Stimulated activated CD8-positive, alpha-beta memory T cell treated with anti-CD3 and anti-CD28 coated beads, Interleukin-15, amount 100 ng/mL, for 4 hours (primary cell): ENCODE measurements around the gene ARIH2.
"Not testable (repeated sequence)": the region's sequence is repeated elsewhere in the genome, so short reads cannot be mapped to it uniquely, and the experiment has no call there.

ENCODE experiments used
- DNase-seq, 2 donors: peaks; one replicate each; pipeline ENCODE4 v3.0.0-alpha.2; 2020; ENCODE audit warnings: low read depth in 2 of 2

ARIH2 gene

DNA sequence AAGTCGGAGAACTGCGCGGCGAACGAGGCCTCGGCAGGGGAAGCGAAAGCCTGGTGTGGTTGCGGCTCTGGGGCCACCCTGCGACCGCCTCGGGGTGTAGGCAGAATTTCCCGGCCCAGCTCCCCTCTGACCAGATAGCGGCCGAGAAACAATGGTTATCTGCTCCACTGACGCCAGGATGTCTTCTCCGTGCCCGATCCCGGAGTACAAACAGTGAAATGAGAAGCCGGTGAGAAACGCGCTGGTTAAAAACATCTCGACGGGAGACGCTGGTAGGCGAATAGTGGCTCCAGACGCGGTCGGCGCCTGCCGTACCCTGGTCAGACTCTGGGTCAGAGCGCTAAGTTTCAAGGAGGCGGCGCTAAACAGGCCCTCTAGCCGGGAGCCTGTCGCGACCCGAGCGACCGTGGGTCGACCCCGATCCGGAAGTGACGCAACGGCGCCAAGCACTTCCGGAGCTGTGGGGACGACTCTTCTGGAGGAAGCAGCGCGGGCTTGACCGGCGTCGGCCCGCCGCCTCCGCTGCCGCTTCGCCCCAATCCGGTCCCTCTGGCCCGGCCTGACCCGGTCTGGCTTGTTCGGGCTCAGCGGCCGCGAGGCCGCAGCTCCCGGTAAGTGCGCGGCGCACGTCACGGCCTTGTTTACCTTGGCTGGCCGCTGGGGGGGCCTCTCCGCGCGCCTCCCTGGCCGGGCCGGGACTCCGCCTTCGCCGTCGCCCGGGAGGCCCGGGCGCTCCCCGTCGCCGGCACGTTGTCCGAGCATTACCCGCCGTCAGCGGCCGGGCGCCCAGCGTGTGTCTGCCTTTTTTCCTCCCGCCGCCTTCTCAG, at the start of gene ARIH2:
Gene ARIH2, plus strand, starts transcription at position 455 of the 827 bp plus-strand sequence. CDS start 8,717 bp downstream, outside the sequence.
- peak; percentile 70 to 82 for DNase-seq

DNA sequence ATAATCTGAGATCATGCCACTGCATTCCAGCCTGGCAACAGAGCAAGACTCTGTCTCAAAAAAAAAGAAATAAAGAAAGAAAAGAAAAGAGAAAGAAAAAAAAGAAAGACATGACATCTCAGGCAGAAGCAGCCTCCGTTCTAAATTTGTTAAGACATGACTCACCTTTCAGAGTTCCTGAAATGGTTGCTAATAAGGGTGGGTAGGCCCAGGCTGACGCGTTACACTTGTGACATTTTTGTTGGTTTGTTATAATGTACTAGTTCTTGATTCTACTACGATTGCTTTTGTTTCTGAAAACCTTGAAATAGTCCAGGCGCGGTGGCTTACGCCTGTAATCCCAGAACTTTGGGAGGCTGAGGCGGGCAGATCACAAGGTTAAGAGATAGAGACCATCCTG, 41.0 kb upstream of the ARIH2 start:
- no peak for DNase-seq

DNA sequence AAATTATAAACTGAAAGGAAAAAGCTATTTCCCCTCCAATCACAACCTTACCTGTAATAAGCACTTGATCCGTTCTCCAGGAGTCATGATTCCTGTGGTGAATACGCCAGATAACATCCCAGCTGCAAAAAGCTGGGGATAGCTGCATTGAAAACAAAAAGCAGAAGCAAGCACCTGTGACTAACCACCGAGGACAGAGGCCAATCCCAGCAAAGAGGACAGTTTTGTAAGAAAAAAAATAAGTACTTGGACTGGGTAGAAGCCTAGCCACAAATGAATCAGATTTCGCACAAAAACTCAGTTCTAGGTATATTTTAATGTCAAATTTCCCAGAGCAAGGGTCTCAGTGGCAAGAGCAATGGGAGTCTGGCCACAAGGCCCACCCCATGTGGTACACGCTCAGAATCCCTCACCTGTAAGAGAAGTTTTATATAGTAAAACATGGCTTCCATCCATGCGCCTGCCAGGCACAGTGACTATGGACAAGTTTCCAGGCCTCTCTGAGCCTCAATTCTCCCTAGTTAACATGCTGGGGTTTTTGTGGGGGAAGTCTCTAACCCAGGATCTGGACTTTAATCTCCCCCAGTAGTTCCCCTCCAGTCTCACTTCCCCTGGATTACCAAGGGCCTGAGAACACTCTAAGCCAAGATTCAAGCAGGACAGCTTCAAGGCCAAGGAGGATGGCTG, 39.2 kb upstream of the ARIH2 start:
- no peak for DNase-seq

DNA sequence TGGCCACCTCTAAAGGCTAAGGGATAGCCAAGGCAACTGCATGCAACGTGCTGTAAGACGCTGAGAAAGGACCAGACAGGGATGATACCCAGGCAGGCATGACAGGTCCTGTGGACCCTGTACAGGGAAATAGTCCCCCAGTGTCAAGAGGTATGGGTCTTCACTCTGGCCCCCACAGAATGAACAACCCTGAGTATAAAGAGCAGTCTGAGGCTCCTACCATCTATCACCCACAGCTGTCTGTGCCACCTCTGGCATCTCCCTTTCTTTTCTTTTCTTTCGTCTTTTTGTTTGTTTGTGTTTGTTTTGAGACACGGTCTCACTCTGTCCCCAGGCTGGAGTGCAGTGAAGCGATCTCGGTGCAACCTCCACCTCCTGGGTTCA, 38.7 kb upstream of the ARIH2 start:
- no peak for DNase-seq

DNA sequence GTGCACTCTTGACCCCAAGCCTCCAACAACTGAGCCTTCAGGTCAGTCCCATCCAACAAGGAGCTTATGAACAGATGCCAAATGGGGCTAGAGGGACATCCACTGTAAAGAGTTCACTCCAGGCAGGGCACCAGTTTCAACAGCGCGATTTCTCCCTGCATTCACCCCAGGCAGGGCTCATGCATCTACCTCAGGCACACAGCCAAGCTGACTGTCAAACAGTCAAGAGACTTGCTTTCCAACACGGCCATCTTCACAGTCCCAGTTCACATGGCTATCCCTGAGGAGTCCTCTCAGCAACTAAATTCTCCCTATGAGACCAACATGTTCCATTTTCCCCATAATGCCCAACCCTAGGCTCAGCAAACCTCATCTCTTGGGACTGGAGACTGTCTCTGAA, 37.6 kb upstream of the ARIH2 start:
- no peak for DNase-seq

DNA sequence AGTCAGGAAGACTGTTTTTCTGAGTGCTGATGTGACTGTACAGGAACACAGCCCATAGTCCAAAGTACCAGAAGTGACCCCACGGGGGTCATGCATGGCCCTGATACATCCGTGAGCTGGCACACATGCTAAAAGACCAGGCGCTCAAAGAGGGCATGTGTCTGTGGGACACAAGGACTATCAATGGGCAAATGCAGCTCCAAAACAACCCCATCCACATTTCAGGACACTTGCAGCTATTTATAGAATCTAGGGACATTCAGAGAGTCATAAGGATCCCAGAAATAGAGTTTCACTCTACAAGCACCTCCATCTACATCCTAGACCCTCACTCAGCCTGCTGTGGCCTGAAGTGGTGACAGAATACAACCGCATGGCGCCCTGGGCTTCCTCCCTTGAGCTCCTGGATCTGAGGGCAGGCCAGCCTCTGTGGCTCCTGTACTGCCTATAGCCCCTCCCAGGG, 37.0 kb upstream of the ARIH2 start:
- DNase-seq, result no peak

DNA sequence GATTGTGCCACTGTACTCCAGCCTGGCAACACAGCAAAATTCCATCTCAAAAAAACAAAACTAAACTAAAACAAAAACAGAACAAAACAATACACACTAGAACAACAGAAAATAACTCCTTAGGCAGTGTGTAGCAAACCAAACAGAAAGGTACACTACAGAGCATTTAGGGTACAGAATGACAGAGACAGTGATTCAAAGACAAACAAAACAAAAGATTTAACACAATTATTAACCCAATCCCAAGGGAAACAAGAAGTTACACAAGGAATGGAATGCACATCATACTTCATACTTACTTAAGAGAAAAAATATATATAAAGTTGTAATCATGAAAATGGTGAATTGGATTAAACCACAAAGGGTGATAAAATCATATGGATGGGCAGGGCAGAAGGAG, 32.9 kb upstream of the ARIH2 start:
- DNase-seq, result no peak

DNA sequence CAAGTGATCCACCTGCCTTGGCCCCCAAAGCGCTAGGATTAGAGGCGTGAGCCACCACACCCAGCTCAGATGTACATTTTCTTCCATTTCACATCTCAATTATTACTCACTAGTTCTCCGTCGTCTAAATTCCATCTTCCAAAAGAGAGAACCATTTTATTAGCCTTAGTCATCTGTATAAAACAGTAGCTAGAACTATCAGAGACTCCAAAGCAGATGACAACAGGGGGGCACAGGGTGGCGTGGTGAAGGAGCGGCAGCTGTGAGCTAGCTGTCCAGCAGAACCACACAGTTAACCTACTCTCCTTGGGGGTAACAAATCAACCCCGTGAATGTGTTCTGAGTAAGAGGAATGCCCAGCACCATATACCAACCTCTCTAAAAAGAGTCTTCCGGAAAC, 27.0 kb upstream of the ARIH2 start:
- no peak for DNase-seq

DNA sequence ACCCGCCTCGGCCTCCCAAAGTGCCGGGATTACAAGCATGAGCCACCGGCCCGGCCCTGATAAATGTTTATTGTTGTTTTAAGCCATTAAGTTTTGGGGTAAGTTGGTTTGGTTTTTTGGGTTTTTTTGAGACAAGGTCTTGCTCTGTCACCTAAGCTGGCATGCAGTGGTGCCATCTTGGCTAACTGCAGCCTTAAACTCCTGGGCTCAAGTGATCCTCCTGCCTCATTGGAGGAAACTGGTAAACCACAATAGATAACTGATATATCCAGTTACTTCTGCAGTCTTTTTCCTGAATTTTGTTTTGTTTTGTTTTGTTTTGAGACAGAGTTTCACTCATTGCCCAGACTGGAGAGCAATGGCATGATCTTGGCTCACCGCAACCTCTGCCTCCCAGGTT, 24.1 kb upstream of the ARIH2 start:
- no peak for DNase-seq

DNA sequence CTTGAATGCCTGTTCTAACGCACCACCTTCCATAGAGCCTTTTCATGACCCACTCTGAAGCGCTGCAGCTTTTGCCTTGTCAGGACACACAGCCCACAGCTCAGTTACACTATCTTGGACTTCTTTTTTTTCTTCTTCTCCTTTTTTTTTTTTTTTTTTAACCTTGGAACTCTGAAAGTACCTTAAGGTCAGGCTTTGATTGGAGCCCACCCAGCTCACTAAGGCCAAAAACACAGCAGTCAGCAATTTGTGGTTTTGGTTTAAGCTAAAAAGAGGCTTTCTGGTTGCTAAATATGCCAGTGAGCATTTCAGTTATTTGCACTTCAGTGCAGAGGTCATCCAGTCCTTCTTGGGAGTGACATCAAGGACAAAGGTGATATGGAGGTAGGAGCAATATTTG, 21.7 kb upstream of the ARIH2 start:
- no peak for DNase-seq

DNA sequence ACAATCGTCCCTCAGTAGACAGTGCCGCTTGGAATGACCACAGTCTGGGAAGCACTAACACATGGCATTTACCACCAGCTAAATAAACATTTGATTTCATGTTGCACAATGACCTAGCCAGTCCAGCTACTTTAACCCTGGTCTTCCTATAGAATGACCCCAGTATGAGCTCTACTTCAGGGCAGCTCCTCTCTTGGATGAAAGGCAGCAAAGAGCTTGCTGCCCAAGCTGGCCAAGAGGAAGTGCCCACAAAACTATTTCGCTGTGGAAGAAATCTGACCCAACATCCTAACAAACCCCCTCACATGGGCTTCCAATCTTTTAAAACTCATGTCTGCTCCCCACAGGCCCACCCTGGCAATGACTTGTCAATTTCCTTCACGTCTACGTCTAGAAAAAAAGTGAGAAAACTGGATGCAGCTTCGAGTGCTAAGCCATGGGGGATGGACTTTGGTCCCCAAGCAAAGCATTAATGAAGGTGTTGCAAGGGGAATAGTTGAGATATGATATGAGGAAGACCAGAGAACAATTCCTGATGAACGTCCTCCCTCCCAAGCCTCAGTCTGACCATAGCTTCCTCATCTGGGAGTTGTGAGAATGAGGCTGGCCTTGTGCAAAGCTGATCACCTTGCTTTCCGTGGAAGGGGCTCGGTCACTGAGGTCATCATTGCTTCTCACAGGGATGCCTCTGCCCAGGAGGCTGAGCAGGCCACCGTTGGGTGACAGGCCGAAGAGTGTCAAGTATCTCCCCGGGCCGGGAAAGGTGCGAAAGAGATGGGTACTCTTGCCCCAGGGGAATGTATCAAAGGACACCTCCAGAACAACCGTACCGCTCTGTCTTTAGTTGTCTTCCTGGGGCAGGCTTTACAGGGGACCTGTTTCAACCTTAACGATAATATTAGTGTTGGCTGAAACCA, 20.9 kb upstream of the ARIH2 start:
- DNase-seq, result no peak

DNA sequence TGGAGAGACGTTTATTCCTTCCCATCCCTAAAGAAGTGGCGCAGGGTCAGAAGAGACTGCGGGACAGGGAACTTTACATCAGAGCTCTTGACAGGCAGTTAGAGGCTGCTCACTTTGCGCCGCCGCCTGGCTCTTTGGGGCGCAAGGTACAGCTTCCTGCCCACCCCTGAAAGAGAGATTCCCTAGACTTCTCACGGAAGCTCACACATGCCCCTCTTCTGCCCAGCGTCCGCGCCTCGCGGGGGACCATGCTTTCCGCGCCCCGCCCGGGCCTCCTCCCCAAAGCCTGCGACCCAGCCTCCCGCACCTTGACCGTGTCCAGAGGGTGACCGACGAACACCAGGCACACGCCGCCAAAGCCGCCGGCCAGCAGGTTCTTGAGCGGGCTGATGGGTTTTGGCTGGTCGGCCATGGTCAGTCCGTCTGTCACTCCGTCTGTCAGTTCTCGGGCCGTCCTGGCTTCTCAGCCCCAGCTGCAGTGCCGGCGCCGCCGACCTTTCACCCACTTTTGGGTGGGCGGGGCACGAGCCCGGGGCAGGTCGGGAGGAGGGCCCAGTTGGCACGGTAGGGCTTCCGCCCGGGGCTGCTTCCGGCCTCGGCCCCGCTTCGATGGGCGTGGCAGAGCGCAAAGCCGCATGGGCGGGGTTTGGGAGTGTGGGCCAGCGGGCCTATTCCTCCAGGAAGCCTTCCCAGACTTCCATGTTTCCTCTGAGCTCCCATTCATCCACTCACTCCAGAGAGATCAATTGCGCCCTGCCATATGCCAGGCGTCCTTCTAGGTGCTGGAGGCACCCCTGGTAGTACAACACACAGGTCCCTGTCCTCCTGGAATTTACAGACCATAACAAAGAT, 20.0 kb upstream of the ARIH2 start, which contains the start of gene SLC25A20:
Gene SLC25A20, minus strand, starts transcription at position 500 of the 852 bp plus-strand sequence. Its CDS starts 88 bp downstream, at position 412.
- peak; percentile 81 to 84 for DNase-seq

DNA sequence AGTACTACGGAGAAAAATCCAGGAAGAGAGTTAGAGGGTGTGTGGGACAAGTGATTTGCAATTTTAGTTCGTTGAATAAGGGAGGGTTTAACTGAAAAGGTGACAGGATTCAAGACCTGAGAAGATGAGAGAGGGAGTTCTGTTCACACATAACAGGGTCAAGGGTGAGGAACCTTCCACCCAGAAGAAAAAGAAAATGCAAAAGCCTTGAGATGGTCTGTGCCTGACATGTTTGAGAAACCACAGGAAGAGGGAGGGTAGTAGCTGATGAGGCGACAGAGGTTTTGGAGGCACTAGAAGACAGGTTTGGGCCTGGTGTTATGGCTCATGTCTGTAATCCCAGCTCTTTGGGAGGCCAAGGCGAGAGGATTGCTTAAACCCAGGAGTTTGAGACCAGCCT, 19.4 kb upstream of the ARIH2 start:
- no peak for DNase-seq

DNA sequence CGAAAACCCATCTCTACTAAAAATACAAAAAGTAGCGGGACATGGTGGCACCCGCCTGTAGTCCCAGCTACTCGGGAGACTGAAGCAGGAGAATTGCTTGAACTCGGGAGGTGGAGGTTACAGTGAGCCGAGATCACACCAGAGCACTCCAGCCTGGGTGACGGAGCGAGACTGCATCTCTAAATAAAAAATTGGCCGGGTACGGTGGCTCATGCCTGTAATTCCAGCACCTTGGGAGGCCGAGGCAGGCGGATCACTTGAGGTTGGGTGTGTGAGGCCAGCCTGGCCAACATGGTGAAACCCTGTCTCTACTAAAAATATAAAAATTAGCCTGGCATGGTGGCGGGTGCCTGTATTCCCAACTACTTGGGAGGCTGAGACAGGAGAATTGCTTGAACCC, 11.6 kb upstream of the ARIH2 start:
- DNase-seq, result not testable (repeated sequence)

DNA sequence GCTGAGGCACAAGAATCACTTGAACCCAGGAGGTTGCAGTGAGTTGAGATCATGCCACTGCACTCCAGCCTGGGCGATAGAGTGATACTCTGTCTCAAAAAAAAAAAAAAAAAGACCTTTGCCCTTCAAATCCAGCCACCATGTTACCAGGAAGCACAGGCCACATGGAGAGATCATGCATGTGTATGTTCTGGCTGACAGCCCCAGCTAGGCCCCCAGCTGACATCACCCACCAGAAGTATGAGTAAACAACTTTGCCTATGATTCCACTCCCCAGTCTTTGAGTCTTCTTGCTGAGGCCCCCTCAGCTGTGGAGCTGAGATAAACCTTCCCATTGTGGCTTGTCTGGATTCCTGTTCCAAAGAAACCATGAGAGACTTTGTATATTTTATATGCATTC, 3.3 kb upstream of the ARIH2 start:
- no peak for DNase-seq

DNA sequence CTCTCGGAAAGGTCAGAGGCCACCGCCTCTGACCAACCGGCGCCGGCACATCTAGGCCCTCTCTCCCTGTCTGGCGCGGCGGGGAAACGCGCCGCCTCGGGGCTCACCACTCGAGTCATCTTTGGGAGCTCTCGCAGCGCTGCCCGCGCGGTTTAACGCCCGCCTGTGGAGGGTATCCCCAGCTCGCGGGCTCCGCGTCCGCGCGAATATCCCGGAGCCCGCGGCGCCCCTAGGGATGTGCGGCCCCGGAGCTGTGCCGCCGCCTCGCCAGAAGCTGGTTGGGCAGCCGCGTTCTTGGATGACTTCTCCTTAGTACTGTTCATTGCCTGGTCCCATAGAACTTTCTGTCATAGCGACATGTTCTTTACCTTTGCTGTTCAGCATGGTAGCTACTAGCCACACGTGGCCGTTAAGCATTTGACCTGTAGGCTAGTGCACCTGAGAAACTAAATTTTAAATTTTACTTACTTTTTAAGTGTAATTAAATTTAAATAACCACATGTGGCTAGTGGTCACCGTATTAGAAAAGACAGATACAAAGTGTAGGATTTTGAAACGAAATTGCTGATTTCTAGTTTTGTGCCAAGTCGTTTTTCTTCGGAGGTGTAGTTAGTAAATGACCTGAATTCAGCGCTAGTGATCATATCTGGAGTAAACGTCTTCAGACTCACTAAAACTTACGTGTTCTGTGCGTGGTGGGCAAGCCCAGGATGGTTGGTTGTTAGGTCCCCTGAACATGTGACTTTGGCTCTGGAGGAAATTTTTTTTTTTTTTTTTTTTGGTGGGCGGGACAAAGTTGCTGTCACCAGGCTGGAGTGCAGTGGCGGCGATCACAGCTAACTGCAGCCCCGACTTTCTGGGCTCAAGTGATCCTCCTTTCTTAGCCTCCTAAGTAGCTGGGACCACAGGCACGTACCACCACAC, 835 bp downstream of the ARIH2 start:
- peak; percentile 27 to 46 for DNase-seq

DNA sequence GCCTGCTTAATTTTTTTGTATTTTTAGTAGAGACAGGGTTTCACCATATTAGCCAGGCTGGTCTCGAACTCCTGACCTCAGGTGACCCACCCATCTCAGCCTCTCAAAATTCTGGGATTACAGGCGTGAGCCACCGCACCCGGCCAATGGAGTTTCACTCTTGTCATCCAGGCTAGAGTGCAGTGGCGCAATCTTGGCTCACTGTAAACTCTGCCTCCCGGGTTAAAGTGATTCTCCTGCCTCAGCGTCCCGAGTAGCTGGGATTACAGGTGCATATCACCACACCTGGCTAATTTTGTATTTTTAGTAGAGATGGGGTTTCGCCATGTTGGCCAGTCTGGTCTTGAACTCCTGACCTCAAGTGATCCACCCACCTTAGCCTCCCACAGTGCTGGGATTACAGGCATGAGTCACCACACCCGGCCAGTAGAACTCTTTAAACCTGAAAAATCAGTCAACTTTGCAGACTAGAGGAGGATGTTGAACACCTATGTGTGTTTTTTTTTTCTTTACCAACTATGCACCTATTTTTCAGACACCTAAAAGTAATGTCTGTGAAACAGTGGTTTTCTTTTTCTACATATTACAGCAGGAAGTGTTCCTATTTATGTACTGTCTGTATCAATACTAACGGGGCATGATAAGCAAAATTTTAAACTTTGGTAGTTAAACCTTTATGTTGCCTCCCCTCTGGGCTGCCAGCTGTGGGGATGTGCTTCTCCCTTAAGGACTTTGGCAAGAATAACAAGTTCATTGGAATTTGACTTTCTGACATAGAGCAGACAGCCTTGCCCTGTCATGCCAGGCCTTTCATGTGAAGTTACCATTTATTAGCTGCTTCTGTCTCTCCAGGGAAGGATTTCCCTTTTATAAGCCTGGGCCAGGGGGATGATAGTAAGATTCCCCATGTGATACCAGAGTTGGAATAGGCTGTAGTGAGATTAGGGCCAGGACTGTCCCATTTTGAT, 8.1 kb downstream of the ARIH2 start:
- DNase-seq, result no peak

DNA sequence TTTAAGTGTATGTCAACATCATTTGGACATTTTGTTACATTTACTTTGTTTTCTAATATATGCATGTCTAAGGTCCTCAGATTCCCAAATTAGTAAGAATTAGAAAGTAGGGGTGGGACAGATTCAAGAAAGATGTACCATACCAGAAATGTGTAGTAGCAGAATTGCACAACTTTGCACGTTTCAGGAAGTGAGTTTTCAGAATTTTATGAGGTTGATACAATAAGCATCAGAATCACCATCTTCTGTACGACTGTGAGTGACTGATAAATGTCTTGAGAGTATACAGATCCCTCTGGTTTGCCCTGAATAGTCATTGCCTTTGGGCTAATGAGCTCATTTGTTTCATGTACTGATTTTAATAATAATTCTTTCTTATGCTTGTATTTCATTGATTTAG, 9.3 kb downstream of the ARIH2 start:
- DNase-seq, result no peak

DNA sequence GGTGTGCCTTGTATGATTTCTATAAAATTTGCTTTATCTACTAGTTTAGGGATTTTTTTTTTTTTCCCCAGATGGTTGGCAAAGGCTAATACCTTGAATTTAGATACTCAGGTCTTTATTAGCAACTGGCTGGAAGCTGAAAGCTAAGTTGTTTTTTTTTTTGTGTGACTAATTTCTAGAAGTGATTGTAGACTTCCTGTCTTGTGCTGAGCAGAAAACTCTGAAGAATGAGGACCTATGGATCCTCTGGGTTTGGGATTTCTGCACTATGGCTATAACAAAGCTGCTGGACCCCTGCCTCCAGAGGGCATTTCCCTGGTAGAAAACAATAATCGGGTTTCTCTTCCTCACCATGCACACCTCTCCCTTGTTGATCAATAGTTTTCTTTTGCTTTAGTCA, 10.0 kb downstream of the ARIH2 start:
- DNase-seq, result no peak
